GM23338 (cell line): ENCODE data around the gene RABL6. TPM values are rescaled to one million over a fixed set of nuclear protein-coding genes. Genes with fewer than 3 reads are reported as not detected.

Source experiments
- ATAC-seq: fragments of 200-7000 bp; cut with Tn5 transposase; 3 replicates; pipeline ENCODE4 v1.9.1; 2020
- DNase-seq: peaks from one replicate; pipeline ENCODE4 v3.0.0-alpha.2; 2015; ENCODE audit warnings: low spot score
- H2AFZ ChIP-seq: fragments of 200-600 bp; sonication (generic); 2 replicates; pipeline ENCODE4 v1.8.0; 2016; ENCODE audit warnings: antibody characterized with exemption, mild to moderate bottlenecking, moderate library complexity
- H3F3A ChIP-seq: fragments of 200-600 bp; sonication (generic); replicated peaks from 2 replicates; pipeline ENCODE4 v1.8.0; 2017; ENCODE audit warnings: antibody characterized with exemption, mixed run types, low read depth
- H3K27ac ChIP-seq: fragments of 200-600 bp; sonication (generic); 2 replicates; pipeline ENCODE4 v1.6.1; 2016; ENCODE audit warnings: low read depth
- H3K27me3 ChIP-seq: fragments of 200-600 bp; sonication (generic); 2 replicates; pipeline ENCODE4 v1.8.0; 2016; ENCODE audit warnings: mild to moderate bottlenecking, mixed run types, moderate library complexity; ENCODE audit not compliant: insufficient read depth
- H3K36me3 ChIP-seq: fragments of 200-600 bp; sonication (generic); 2 replicates; pipeline ENCODE4 v1.8.0; 2016; ENCODE audit warnings: mild to moderate bottlenecking; ENCODE audit not compliant: insufficient read depth
- H3K4me1 ChIP-seq: fragments of 200-600 bp; sonication (generic); 2 replicates; pipeline ENCODE4 v1.8.0; 2016; ENCODE audit warnings: mild to moderate bottlenecking, moderate library complexity; ENCODE audit not compliant: insufficient read depth
- H3K4me2 ChIP-seq: fragments of 200-600 bp; sonication (generic); 2 replicates; pipeline ENCODE4 v1.7.1; 2017; ENCODE audit warnings: mixed run types
- H3K4me3 ChIP-seq: fragments of 200-600 bp; sonication (generic); 2 replicates; pipeline ENCODE4 v1.6.1; 2016; ENCODE audit warnings: mixed run types
- H3K79me2 ChIP-seq: fragments of 200-600 bp; sonication (generic); replicated peaks from 2 replicates; pipeline ENCODE4 v1.8.0; 2017; ENCODE audit warnings: mild to moderate bottlenecking; ENCODE audit not compliant: insufficient read depth
- H3K9me2 ChIP-seq: fragments of 200-600 bp; sonication (generic); 2 replicates; pipeline ENCODE4 v1.8.0; 2017; ENCODE audit not compliant: insufficient read depth
- H4K20me1 ChIP-seq: fragments of 200-600 bp; sonication (generic); replicated peaks from 2 replicates; pipeline ENCODE4 v1.8.0; 2017; ENCODE audit warnings: mild to moderate bottlenecking; ENCODE audit not compliant: insufficient read depth
- H3K27ac Mint-ChIP-seq: 2 replicates; pipeline ENCODE4 v1.8.0; 2020; ENCODE audit warnings: inconsistent platforms, mild to moderate bottlenecking, moderate library complexity, mixed read lengths
- H3K27me3 Mint-ChIP-seq: 3 replicates; pipeline ENCODE4 v1.8.0; 2022; ENCODE audit warnings: low read depth, mild to moderate bottlenecking, moderate library complexity, mixed read lengths, inconsistent platforms; ENCODE audit not compliant: insufficient read depth, poor library complexity
- H3K36me3 Mint-ChIP-seq: 3 replicates; pipeline ENCODE4 v1.8.0; 2021; ENCODE audit warnings: low read depth, mild to moderate bottlenecking, inconsistent platforms, moderate library complexity, mixed read lengths
- H3K4me1 Mint-ChIP-seq: 3 replicates; pipeline ENCODE4 v1.8.0; 2020; ENCODE audit warnings: mild to moderate bottlenecking, inconsistent platforms, mixed read lengths
- H3K4me3 Mint-ChIP-seq: 3 replicates; pipeline ENCODE4 v1.8.0; 2021; ENCODE audit warnings: moderate library complexity, mild to moderate bottlenecking, inconsistent platforms, mixed read lengths
- H3K9me3 Mint-ChIP-seq: 3 replicates; pipeline ENCODE4 v1.8.0; 2020; ENCODE audit warnings: moderate library complexity, mild to moderate bottlenecking, inconsistent platforms, mixed read lengths
- CREB1 ChIP-seq: fragments of 250-450 bp; sonication (Bioruptor Pico); IDR thresholded peaks from 2 replicates; pipeline ENCODE4 v1.5.0; 2020; ENCODE audit warnings: low read depth, mild to moderate bottlenecking, moderate library complexity
- CTCF ChIP-seq, 2 experiments: fragments of 200-600 bp in 1 of 2; sonication (generic) in 1 of 2; conservative IDR thresholded peaks; 2 replicates each; pipeline versions ENCODE4 v1.5.1 to v1.6.1; 2016 to 2017; ENCODE audit warnings: antibody characterized with exemption in 2 of 2, low read depth in 2 of 2, mild to moderate bottlenecking in 2 of 2, moderate library complexity in 1 of 2
- EZH2 ChIP-seq: fragments of 200-600 bp; sonication (generic); IDR thresholded peaks from one replicate; pipeline ENCODE4 v1.8.0; 2017; ENCODE audit warnings: antibody characterized with exemption, mild to moderate bottlenecking, low read depth; ENCODE audit not compliant: unreplicated experiment
- JUNB ChIP-seq: IDR thresholded peaks from one replicate; pipeline ENCODE4 v1.6.1; 2016; ENCODE audit warnings: antibody characterized with exemption; ENCODE audit not compliant: unreplicated experiment
- NANOG ChIP-seq: IDR thresholded peaks from 2 replicates; pipeline ENCODE4 v1.6.1; 2016; ENCODE audit warnings: antibody characterized with exemption, borderline replicate concordance
- POLR2AphosphoS5 ChIP-seq: IDR thresholded peaks from 2 replicates; pipeline ENCODE4 v1.6.1; 2016; ENCODE audit warnings: antibody characterized with exemption, low read depth
- REST ChIP-seq: IDR thresholded peaks from one replicate; pipeline ENCODE4 v1.6.1; 2018; ENCODE audit warnings: antibody characterized with exemption; ENCODE audit not compliant: unreplicated experiment
- STAT1 ChIP-seq: IDR thresholded peaks from one replicate; pipeline ENCODE4 v1.6.1; 2016; ENCODE audit warnings: antibody characterized with exemption; ENCODE audit not compliant: unreplicated experiment
- ZNF114 ChIP-seq: fragments of 250-450 bp; sonication (Bioruptor Pico); IDR thresholded peaks from 2 replicates; pipeline ENCODE4 v1.5.0; 2020; ENCODE audit warnings: mild to moderate bottlenecking, moderate library complexity
- ZNF331 ChIP-seq: fragments of 250-450 bp; sonication (Bioruptor Pico); IDR thresholded peaks from 2 replicates; pipeline ENCODE4 v1.5.0; 2020; ENCODE audit warnings: low read depth, mild to moderate bottlenecking, moderate library complexity
- polyA plus RNA-seq: library from polyadenylated mRNA; unstranded; fragments of >200 nt; fragmentation: Nextera tagmentation; extraction: Ambion mirVana; gene quantifications from 2 replicates; pipeline ENCODE4 v1.2.1, GENCODE V29; 2016
- total RNA-seq: library from RNA; depleted of rRNA; stranded (reverse); fragments of >200 nt; shearing (Covaris generic); gene quantifications from 2 replicates; pipeline ENCODE4 v1.2.3, GENCODE V29; 2014
- TF ChIP-seq, protein P1 (sequence below): IDR thresholded peaks from 2 replicates; pipeline ENCODE4 v1.6.1; 2016; ENCODE audit warnings: antibody characterized with exemption

Gene RABL6
- total and polyA plus RNA-seq, 2 experiments from 2014 or later, result 59.1 to 127 TPM

GRCh38 chr9:136795000-136795348 is 12.8 kb upstream of the RABL6 start:
- DNase-seq, result no peak
- H3K4me2 ChIP-seq, result no peak overlapping the region
- no peak overlapping the region for H2AFZ ChIP-seq
- no peak for ATAC-seq
- TF ChIP-seq NANOG (no peak), STAT1 (no peak), JUNB (no peak), CREB1 (CRISPR knock-in tag) (no peak), CTCF (conservative IDR thresholded peaks at IDR 0.05; ENCODE audit: low read depth in 2 of 2) (no peak), POLR2AphosphoS5 (no peak), ZNF114 (CRISPR knock-in tag) (no peak), EZH2 (no peak), ZNF331 (CRISPR knock-in tag) (no peak), REST (no peak)
- TF ChIP-seq, protein P1, sequence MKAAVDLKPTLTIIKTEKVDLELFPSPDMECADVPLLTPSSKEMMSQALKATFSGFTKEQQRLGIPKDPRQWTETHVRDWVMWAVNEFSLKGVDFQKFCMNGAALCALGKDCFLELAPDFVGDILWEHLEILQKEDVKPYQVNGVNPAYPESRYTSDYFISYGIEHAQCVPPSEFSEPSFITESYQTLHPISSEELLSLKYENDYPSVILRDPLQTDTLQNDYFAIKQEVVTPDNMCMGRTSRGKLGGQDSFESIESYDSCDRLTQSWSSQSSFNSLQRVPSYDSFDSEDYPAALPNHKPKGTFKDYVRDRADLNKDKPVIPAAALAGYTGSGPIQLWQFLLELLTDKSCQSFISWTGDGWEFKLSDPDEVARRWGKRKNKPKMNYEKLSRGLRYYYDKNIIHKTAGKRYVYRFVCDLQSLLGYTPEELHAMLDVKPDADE, result no peak
- peaks cover 14% of the 10 kb centered on the region for H4K20me1 ChIP-seq
- Mint-ChIP-seq H3K9me3 (no peaks in the 10 kb centered on the region), H3K4me1 (peaks cover 30% of the 10 kb centered on the region), H3K27me3 (peaks cover 25% of the 10 kb centered on the region), H3K4me3 (no peak overlapping the region; the same call in 2 of the 3 replicates), H3K36me3 (peaks cover 8% of the 10 kb centered on the region; the same call in 2 of the 3 replicates), H3K27ac (no peak overlapping the region)
- H3K27me3 ChIP-seq, result peaks cover 13% of the 10 kb centered on the region
- H3K4me1 ChIP-seq, result peaks cover 16% of the 10 kb centered on the region
- H3K9me2 ChIP-seq, result no peaks in the 10 kb centered on the region
- H3K27ac ChIP-seq, result no peak overlapping the region
- H3K79me2 ChIP-seq, result 0 out of 2 replicates have a peak, but pooled peaks cover 4% of the 10 kb centered on the region
- H3K4me3 ChIP-seq, result no peak overlapping the region
- no peaks in the 10 kb centered on the region for H3K36me3 ChIP-seq
- H3F3A ChIP-seq, result 0 out of 2 replicates have a peak, but pooled peaks cover 6% of the 10 kb centered on the region
